GM23338 (cell line): ENCODE measurements around the gene MUC22. TPM values are rescaled to one million over a fixed set of nuclear protein-coding genes. Genes with fewer than 3 reads are reported as not detected.

Source experiments
- ATAC-seq: fragments of 200-7000 bp; cut with Tn5 transposase; 3 replicates; pipeline ENCODE4 v1.9.1; 2020
- DNase-seq: peaks from one replicate; pipeline ENCODE4 v3.0.0-alpha.2; 2015; ENCODE audit warnings: low spot score
- H2AFZ ChIP-seq: fragments of 200-600 bp; sonication (generic); 2 replicates; pipeline ENCODE4 v1.8.0; 2016; ENCODE audit warnings: antibody characterized with exemption, mild to moderate bottlenecking, moderate library complexity
- H3F3A ChIP-seq: fragments of 200-600 bp; sonication (generic); replicated peaks from 2 replicates; pipeline ENCODE4 v1.8.0; 2017; ENCODE audit warnings: antibody characterized with exemption, mixed run types, low read depth
- H3K27ac ChIP-seq: fragments of 200-600 bp; sonication (generic); 2 replicates; pipeline ENCODE4 v1.6.1; 2016; ENCODE audit warnings: low read depth
- H3K27me3 ChIP-seq: fragments of 200-600 bp; sonication (generic); 2 replicates; pipeline ENCODE4 v1.8.0; 2016; ENCODE audit warnings: mild to moderate bottlenecking, mixed run types, moderate library complexity; ENCODE audit not compliant: insufficient read depth
- H3K36me3 ChIP-seq: fragments of 200-600 bp; sonication (generic); 2 replicates; pipeline ENCODE4 v1.8.0; 2016; ENCODE audit warnings: mild to moderate bottlenecking; ENCODE audit not compliant: insufficient read depth
- H3K4me1 ChIP-seq: fragments of 200-600 bp; sonication (generic); 2 replicates; pipeline ENCODE4 v1.8.0; 2016; ENCODE audit warnings: mild to moderate bottlenecking, moderate library complexity; ENCODE audit not compliant: insufficient read depth
- H3K4me2 ChIP-seq: fragments of 200-600 bp; sonication (generic); 2 replicates; pipeline ENCODE4 v1.7.1; 2017; ENCODE audit warnings: mixed run types
- H3K4me3 ChIP-seq: fragments of 200-600 bp; sonication (generic); 2 replicates; pipeline ENCODE4 v1.6.1; 2016; ENCODE audit warnings: mixed run types
- H3K79me2 ChIP-seq: fragments of 200-600 bp; sonication (generic); replicated peaks from 2 replicates; pipeline ENCODE4 v1.8.0; 2017; ENCODE audit warnings: mild to moderate bottlenecking; ENCODE audit not compliant: insufficient read depth
- H3K9me2 ChIP-seq: fragments of 200-600 bp; sonication (generic); 2 replicates; pipeline ENCODE4 v1.8.0; 2017; ENCODE audit not compliant: insufficient read depth
- H4K20me1 ChIP-seq: fragments of 200-600 bp; sonication (generic); replicated peaks from 2 replicates; pipeline ENCODE4 v1.8.0; 2017; ENCODE audit warnings: mild to moderate bottlenecking; ENCODE audit not compliant: insufficient read depth
- H3K27ac Mint-ChIP-seq: 2 replicates; pipeline ENCODE4 v1.8.0; 2020; ENCODE audit warnings: inconsistent platforms, mild to moderate bottlenecking, moderate library complexity, mixed read lengths
- H3K27me3 Mint-ChIP-seq: 3 replicates; pipeline ENCODE4 v1.8.0; 2022; ENCODE audit warnings: low read depth, mild to moderate bottlenecking, moderate library complexity, mixed read lengths, inconsistent platforms; ENCODE audit not compliant: insufficient read depth, poor library complexity
- H3K36me3 Mint-ChIP-seq: 3 replicates; pipeline ENCODE4 v1.8.0; 2021; ENCODE audit warnings: low read depth, mild to moderate bottlenecking, inconsistent platforms, moderate library complexity, mixed read lengths
- H3K4me1 Mint-ChIP-seq: 3 replicates; pipeline ENCODE4 v1.8.0; 2020; ENCODE audit warnings: mild to moderate bottlenecking, inconsistent platforms, mixed read lengths
- H3K4me3 Mint-ChIP-seq: 3 replicates; pipeline ENCODE4 v1.8.0; 2021; ENCODE audit warnings: moderate library complexity, mild to moderate bottlenecking, inconsistent platforms, mixed read lengths
- H3K9me3 Mint-ChIP-seq: 3 replicates; pipeline ENCODE4 v1.8.0; 2020; ENCODE audit warnings: moderate library complexity, mild to moderate bottlenecking, inconsistent platforms, mixed read lengths
- CREB1 ChIP-seq: fragments of 250-450 bp; sonication (Bioruptor Pico); IDR thresholded peaks from 2 replicates; pipeline ENCODE4 v1.5.0; 2020; ENCODE audit warnings: low read depth, mild to moderate bottlenecking, moderate library complexity
- CTCF ChIP-seq, 2 experiments: fragments of 200-600 bp in 1 of 2; sonication (generic) in 1 of 2; conservative IDR thresholded peaks; 2 replicates each; pipeline versions ENCODE4 v1.5.1 to v1.6.1; 2016 to 2017; ENCODE audit warnings: antibody characterized with exemption in 2 of 2, low read depth in 2 of 2, mild to moderate bottlenecking in 2 of 2, moderate library complexity in 1 of 2
- ETS1 ChIP-seq: IDR thresholded peaks from 2 replicates; pipeline ENCODE4 v1.6.1; 2016; ENCODE audit warnings: antibody characterized with exemption
- EZH2 ChIP-seq: fragments of 200-600 bp; sonication (generic); IDR thresholded peaks from one replicate; pipeline ENCODE4 v1.8.0; 2017; ENCODE audit warnings: antibody characterized with exemption, mild to moderate bottlenecking, low read depth; ENCODE audit not compliant: unreplicated experiment
- EZH2phosphoT487 ChIP-seq: fragments of 200-600 bp; sonication (generic); IDR thresholded peaks from one replicate; pipeline ENCODE4 v1.8.1; 2018; ENCODE audit warnings: antibody characterized with exemption; ENCODE audit not compliant: unreplicated experiment
- JUNB ChIP-seq: IDR thresholded peaks from one replicate; pipeline ENCODE4 v1.6.1; 2016; ENCODE audit warnings: antibody characterized with exemption; ENCODE audit not compliant: unreplicated experiment
- POLR2AphosphoS5 ChIP-seq: IDR thresholded peaks from 2 replicates; pipeline ENCODE4 v1.6.1; 2016; ENCODE audit warnings: antibody characterized with exemption, low read depth
- REST ChIP-seq: IDR thresholded peaks from one replicate; pipeline ENCODE4 v1.6.1; 2018; ENCODE audit warnings: antibody characterized with exemption; ENCODE audit not compliant: unreplicated experiment
- STAT1 ChIP-seq: IDR thresholded peaks from one replicate; pipeline ENCODE4 v1.6.1; 2016; ENCODE audit warnings: antibody characterized with exemption; ENCODE audit not compliant: unreplicated experiment
- ZNF114 ChIP-seq: fragments of 250-450 bp; sonication (Bioruptor Pico); IDR thresholded peaks from 2 replicates; pipeline ENCODE4 v1.5.0; 2020; ENCODE audit warnings: mild to moderate bottlenecking, moderate library complexity
- ZNF331 ChIP-seq: fragments of 250-450 bp; sonication (Bioruptor Pico); IDR thresholded peaks from 2 replicates; pipeline ENCODE4 v1.5.0; 2020; ENCODE audit warnings: low read depth, mild to moderate bottlenecking, moderate library complexity
- ZNF462 ChIP-seq: fragments of 250-450 bp; sonication (Bioruptor Pico); IDR thresholded peaks from 2 replicates; pipeline ENCODE4 v1.5.0; 2020; ENCODE audit warnings: mild to moderate bottlenecking, moderate library complexity
- polyA plus RNA-seq: library from polyadenylated mRNA; unstranded; fragments of >200 nt; fragmentation: Nextera tagmentation; extraction: Ambion mirVana; gene quantifications from 2 replicates; pipeline ENCODE4 v1.2.1, GENCODE V29; 2016
- total RNA-seq: library from RNA; depleted of rRNA; stranded (reverse); fragments of >200 nt; shearing (Covaris generic); gene quantifications from 2 replicates; pipeline ENCODE4 v1.2.3, GENCODE V29; 2014

Gene MUC22
- total and polyA plus RNA-seq, 2 experiments from 2014 or later, result not detected

GRCh38 chr6:31042806-31043205 is 32.5 kb downstream of the MUC22 start (continued):
- TF ChIP-seq EZH2, result no peak
- no peak for TF ChIP-seq JUNB
- TF ChIP-seq CTCF (conservative IDR thresholded peaks at IDR 0.05; ENCODE audit: low read depth in 2 of 2), result peak; percentile 69 to 79
- no peak for TF ChIP-seq ZNF114 (CRISPR knock-in tag)

GRCh38 chr6:31048099-31048498 is 37.8 kb downstream of the MUC22 start:
- H3K4me3 Mint-ChIP-seq, result no peak overlapping the region
- Histone ChIP-seq H3F3A (no peaks in the 10 kb centered on the region), H3K79me2 (no peaks in the 10 kb centered on the region), H2AFZ (no peak overlapping the region), H3K36me3 (no peaks in the 10 kb centered on the region), H3K27me3 (no peaks in the 10 kb centered on the region), H3K9me2 (no peaks in the 10 kb centered on the region), H4K20me1 (no peaks in the 10 kb centered on the region), H3K27ac (no peak overlapping the region), H3K4me3 (no peak overlapping the region), H3K4me2 (no peak overlapping the region), H3K4me1 (no peaks in the 10 kb centered on the region; the same call in 1 of the 2 replicates)
- no peaks in the 10 kb centered on the region for H3K4me1 Mint-ChIP-seq
- peaks cover 4% of the 10 kb centered on the region for H3K27me3 Mint-ChIP-seq
- no peaks in the 10 kb centered on the region for H3K36me3 Mint-ChIP-seq
- H3K9me3 Mint-ChIP-seq, result no peaks in the 10 kb centered on the region
- DNase-seq, result no peak
- TF ChIP-seq EZH2 (no peak), STAT1 (no peak), POLR2AphosphoS5 (no peak), ZNF462 (CRISPR knock-in tag) (no peak), ZNF331 (CRISPR knock-in tag) (no peak), ETS1 (no peak), EZH2phosphoT487 (no peak), JUNB (no peak), CREB1 (CRISPR knock-in tag) (no peak), REST (no peak)
- no peak for ATAC-seq
- H3K27ac Mint-ChIP-seq, result no peak overlapping the region
